K562 (cell line): ENCODE measurements around the gene OR2M7.

ENCODE experiments used
- CREB1 ChIP-seq, 2 experiments: sonication (generic) in 1 of 2; formaldehyde crosslinking in 1 of 2; IDR thresholded peaks; 2 replicates each; pipeline versions ENCODE4 v1.6.1 to v1.8.0; 2012 to 2022; ENCODE audit warnings: inconsistent platforms in 1 of 2, mild to moderate bottlenecking in 1 of 2, missing genetic modification reagents in 1 of 2, moderate library complexity in 1 of 2
- E2F4 ChIP-seq: sonication (generic); formaldehyde crosslinking; IDR thresholded peaks from 2 replicates; pipeline ENCODE4 v1.8.0; 2022; ENCODE audit warnings: mild to moderate bottlenecking, low read depth, missing genetic modification reagents
- KAT8 ChIP-seq: fragments of 450-650 bp; IDR thresholded peaks from 2 replicates; pipeline ENCODE4 v1.6.1; 2016; ENCODE audit warnings: low read depth, mild to moderate bottlenecking
- LEF1 ChIP-seq: fragments of 450-650 bp; IDR thresholded peaks from 2 replicates; pipeline ENCODE4 v1.6.1; 2016; ENCODE audit warnings: mild to moderate bottlenecking
- NFYB ChIP-seq: IDR thresholded peaks from 2 replicates; pipeline ENCODE4 v1.6.1; 2011; ENCODE audit warnings: mild to moderate bottlenecking, moderate library complexity; ENCODE audit not compliant: insufficient read length; ENCODE audit errors: extremely low read depth
- POLR2A ChIP-seq: fragments of 450-650 bp; conservative IDR thresholded peaks from 2 replicates; pipeline ENCODE4 v1.6.1; 2016
- POLR2AphosphoS5 ChIP-seq: IDR thresholded peaks from 2 replicates; pipeline ENCODE4 v1.6.1; 2011; ENCODE audit warnings: mild to moderate bottlenecking, low read depth, low read length, moderate library complexity; ENCODE audit not compliant: control insufficient read depth, insufficient read depth
- POLR2B ChIP-seq: fragments of 450-650 bp; IDR thresholded peaks from 2 replicates; pipeline ENCODE4 v1.6.1; 2018; ENCODE audit warnings: low read depth; ENCODE audit not compliant: partially characterized antibody
- SIN3A ChIP-seq, 2 experiments: fragments of 150-350 bp in 1 of 2; IDR thresholded peaks; 2 replicates each; pipeline ENCODE4 v1.6.1; 2011 to 2016; ENCODE audit warnings: borderline replicate concordance in 2 of 2, low read depth in 2 of 2, low read length in 2 of 2, mild to moderate bottlenecking in 2 of 2, moderate library complexity in 2 of 2; ENCODE audit not compliant: control insufficient read depth in 1 of 2
- TF ChIP-seq, protein P1 (sequence below), 3 experiments: IDR thresholded peaks in 2 of 3; conservative IDR thresholded peaks in 1 of 3; 2 replicates each; pipeline ENCODE4 v1.5.1; 2011 to 2012; ENCODE audit warnings: low read length in 3 of 3, mild to moderate bottlenecking in 3 of 3, control low read depth in 2 of 3, improper control_type of control experiment in 1 of 3, inconsistent platforms in 1 of 3, low read depth in 1 of 3, mixed read lengths in 1 of 3, moderate library complexity in 1 of 3; ENCODE audit not compliant: insufficient read depth in 2 of 3

DNA sequence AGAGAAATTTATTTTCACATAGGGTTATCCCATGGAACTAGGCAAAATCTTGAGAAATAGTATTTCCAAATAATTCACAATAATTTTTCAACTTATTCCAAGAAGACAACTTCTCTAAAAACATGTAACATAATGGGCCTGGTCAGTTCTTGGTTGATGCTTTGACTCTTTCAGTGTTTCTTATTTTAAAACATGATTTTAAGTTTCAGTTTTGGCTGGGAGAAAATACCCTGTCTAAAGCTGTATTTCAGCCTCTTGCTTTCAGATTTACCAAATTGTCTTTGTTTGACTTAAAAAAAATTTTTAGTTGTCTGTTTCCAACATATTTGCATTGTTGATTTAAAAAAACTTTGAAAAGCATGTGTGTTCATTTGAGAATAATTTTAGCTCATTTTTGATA is 42.2 kb upstream of the OR2M7 start:
- TF ChIP-seq SIN3A (IDR thresholded peaks at IDR 0.05; ENCODE audit: borderline replicate concordance in 2 of 2, control insufficient read depth in 1 of 2, low read depth in 2 of 2, low read length in 2 of 2) (no peak), LEF1 (no peak), NFYB (no peak), POLR2AphosphoS5 (no peak), KAT8 (no peak), POLR2B (no peak), CREB1 (IDR thresholded peaks at IDR 0.05) (no peak), CREB1 (CRISPR knock-in tag; IDR thresholded peaks at IDR 0.05) (no peak), E2F4 (CRISPR knock-in tag) (no peak), POLR2A (no peak)
- TF ChIP-seq, protein P1, sequence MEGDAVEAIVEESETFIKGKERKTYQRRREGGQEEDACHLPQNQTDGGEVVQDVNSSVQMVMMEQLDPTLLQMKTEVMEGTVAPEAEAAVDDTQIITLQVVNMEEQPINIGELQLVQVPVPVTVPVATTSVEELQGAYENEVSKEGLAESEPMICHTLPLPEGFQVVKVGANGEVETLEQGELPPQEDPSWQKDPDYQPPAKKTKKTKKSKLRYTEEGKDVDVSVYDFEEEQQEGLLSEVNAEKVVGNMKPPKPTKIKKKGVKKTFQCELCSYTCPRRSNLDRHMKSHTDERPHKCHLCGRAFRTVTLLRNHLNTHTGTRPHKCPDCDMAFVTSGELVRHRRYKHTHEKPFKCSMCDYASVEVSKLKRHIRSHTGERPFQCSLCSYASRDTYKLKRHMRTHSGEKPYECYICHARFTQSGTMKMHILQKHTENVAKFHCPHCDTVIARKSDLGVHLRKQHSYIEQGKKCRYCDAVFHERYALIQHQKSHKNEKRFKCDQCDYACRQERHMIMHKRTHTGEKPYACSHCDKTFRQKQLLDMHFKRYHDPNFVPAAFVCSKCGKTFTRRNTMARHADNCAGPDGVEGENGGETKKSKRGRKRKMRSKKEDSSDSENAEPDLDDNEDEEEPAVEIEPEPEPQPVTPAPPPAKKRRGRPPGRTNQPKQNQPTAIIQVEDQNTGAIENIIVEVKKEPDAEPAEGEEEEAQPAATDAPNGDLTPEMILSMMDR (IDR thresholded peaks at IDR 0.05 in 2 of 3, conservative IDR thresholded peaks at IDR 0.05 in 1 of 3; ENCODE audit: insufficient read depth in 2 of 3, low read depth in 1 of 3, low read length in 3 of 3) = no peak
